PFSK-1 (cell line): ENCODE measurements around the gene GAS1. TPM values are rescaled to one million over a fixed set of nuclear protein-coding genes. Genes with fewer than 3 reads are reported as not detected.

ENCODE experiments used
- FOXP2 ChIP-seq: optimal IDR thresholded peaks from 2 replicates; pipeline ENCODE3; 2011; ENCODE audit warnings: borderline replicate concordance, control low read depth, inconsistent platforms; ENCODE audit not compliant: insufficient read depth; ENCODE audit errors: extremely low read length, extremely low read depth
- POLR2AphosphoS5 ChIP-seq: IDR thresholded peaks from 2 replicates; pipeline ENCODE4 v1.6.1; 2012; ENCODE audit warnings: low read depth, mild to moderate bottlenecking, control low read depth, low read length, moderate library complexity
- SIN3A ChIP-seq: IDR thresholded peaks from 2 replicates; pipeline ENCODE4 v1.6.1; 2012; ENCODE audit warnings: mild to moderate bottlenecking, low read length, moderate library complexity, borderline replicate concordance; ENCODE audit not compliant: insufficient read depth
- TAF1 ChIP-seq: IDR thresholded peaks from 2 replicates; pipeline ENCODE4 v1.6.1; 2012; ENCODE audit warnings: low read length, control low read depth, borderline replicate concordance; ENCODE audit not compliant: insufficient read depth
- polyA plus RNA-seq: library from polyadenylated mRNA; unstranded; fragments of >200 nt; gene quantifications from one replicate; pipeline ENCODE4 v1.2.1, GENCODE V29; 2012; ENCODE audit warnings: low read depth, missing spikeins; ENCODE audit not compliant: insufficient read length
- TF ChIP-seq, protein P1 (sequence below), 2 experiments: IDR thresholded peaks; 2 replicates each; pipeline versions ENCODE4 v1.6.1 to v1.8.0; 2011 to 2012; ENCODE audit warnings: low read depth in 2 of 2, low read length in 2 of 2, control low read depth in 1 of 2, inconsistent platforms in 1 of 2, mild to moderate bottlenecking in 1 of 2, moderate library complexity in 1 of 2; ENCODE audit not compliant: insufficient read depth in 1 of 2

Gene GAS1, protein sequence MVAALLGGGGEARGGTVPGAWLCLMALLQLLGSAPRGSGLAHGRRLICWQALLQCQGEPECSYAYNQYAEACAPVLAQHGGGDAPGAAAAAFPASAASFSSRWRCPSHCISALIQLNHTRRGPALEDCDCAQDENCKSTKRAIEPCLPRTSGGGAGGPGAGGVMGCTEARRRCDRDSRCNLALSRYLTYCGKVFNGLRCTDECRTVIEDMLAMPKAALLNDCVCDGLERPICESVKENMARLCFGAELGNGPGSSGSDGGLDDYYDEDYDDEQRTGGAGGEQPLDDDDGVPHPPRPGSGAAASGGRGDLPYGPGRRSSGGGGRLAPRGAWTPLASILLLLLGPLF
- 39.4 TPM for polyA plus RNA-seq

DNA sequence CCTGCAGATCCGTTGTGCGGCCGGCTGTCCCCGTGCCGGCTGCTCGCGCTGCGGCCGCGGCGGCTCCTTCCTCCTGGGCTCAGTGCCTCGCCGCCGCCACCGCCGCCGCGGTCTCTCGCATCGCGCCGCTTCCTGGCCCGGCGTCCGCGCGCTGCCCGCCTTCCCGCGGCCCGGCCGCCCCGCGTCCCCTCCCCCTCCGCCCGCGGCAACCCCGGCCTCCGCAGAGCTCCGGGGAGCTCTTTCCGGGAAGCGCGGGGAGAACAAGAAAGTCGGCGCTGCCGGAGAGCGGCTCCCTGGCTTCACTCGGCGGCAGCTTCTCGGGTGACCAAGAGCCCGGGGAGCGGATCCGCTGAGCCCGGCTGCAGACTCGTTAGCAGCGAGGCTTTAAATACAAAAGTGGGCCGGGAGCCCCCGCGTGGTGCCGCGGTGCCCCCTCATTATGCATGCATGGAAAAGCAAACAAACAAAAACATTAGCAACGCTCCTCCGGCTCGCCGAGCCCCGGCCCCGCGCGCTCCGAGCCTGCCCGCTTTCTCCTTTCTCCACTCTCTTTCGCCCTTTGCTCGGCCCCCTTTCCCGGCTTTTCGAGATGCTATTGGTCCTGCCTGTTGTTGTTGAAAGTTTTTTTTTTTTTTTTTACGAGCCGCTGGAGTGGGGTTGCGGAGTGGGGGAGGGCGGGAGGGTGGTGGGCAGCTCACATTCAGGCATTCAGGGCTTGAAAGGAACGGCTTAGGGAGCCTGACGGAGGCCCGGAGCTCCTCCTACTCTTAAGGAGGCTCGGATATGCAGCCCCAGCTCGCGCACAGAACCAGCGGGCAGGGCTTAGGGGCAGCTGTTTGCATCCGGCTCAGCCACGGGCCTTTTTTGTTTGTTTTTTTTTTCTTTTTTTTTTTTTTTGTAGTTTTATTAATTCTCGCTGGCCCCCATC is at the start of gene GAS1:
GAS1 (minus strand) TSS at position 361 of the 928 bp plus-strand sequence. CDS start 727 bp downstream, outside the sequence.
- peak; percentile 80 for TF ChIP-seq POLR2AphosphoS5
- TF ChIP-seq FOXP2 = no peak

GRCh38 chr9:86994231-86994630 is 46.9 kb upstream of the GAS1 start:
- TF ChIP-seq POLR2AphosphoS5 (no peak), SIN3A (no peak), FOXP2 (no peak), TAF1 (no peak)
- TF ChIP-seq, protein P1, sequence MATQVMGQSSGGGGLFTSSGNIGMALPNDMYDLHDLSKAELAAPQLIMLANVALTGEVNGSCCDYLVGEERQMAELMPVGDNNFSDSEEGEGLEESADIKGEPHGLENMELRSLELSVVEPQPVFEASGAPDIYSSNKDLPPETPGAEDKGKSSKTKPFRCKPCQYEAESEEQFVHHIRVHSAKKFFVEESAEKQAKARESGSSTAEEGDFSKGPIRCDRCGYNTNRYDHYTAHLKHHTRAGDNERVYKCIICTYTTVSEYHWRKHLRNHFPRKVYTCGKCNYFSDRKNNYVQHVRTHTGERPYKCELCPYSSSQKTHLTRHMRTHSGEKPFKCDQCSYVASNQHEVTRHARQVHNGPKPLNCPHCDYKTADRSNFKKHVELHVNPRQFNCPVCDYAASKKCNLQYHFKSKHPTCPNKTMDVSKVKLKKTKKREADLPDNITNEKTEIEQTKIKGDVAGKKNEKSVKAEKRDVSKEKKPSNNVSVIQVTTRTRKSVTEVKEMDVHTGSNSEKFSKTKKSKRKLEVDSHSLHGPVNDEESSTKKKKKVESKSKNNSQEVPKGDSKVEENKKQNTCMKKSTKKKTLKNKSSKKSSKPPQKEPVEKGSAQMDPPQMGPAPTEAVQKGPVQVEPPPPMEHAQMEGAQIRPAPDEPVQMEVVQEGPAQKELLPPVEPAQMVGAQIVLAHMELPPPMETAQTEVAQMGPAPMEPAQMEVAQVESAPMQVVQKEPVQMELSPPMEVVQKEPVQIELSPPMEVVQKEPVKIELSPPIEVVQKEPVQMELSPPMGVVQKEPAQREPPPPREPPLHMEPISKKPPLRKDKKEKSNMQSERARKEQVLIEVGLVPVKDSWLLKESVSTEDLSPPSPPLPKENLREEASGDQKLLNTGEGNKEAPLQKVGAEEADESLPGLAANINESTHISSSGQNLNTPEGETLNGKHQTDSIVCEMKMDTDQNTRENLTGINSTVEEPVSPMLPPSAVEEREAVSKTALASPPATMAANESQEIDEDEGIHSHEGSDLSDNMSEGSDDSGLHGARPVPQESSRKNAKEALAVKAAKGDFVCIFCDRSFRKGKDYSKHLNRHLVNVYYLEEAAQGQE (IDR thresholded peaks at IDR 0.05; ENCODE audit: insufficient read depth in 1 of 2, low read depth in 2 of 2, low read length in 2 of 2) = no peak

DNA sequence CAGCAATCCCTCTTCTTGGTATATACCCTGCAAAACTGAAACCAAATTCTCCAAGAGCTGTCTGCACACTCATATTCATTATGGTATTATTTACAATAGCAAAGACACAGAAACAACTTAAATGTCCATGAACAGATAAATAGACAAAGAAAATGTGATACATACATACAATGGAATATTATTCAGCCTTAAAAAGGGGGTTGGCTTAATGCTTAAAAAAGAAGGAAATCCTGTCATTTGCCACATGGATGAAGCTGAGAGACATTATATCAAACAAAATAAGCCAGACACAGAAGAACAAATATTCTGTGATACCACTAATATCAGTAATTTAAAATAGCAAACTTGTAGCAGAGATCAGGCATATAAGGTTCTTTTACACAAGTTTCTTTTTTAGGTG is 46.5 kb upstream of the GAS1 start:
- TF ChIP-seq POLR2AphosphoS5 (no peak), FOXP2 (no peak)
- TF ChIP-seq, protein P1 (IDR thresholded peaks at IDR 0.05; ENCODE audit: insufficient read depth in 1 of 2, low read depth in 2 of 2, low read length in 2 of 2) = no peak

GRCh38 chr9:86991077-86991476 is 43.8 kb upstream of the GAS1 start:
- TF ChIP-seq, protein P1 (IDR thresholded peaks at IDR 0.05; ENCODE audit: insufficient read depth in 1 of 2, low read depth in 2 of 2, low read length in 2 of 2) = no peak
- no peak for TF ChIP-seq TAF1
- no peak for TF ChIP-seq POLR2AphosphoS5

- TF ChIP-seq TAF1 = no peak
- no peak for TF ChIP-seq SIN3A
- TF ChIP-seq, protein P1 (IDR thresholded peaks at IDR 0.05; ENCODE audit: insufficient read depth in 1 of 2, low read depth in 2 of 2, low read length in 2 of 2) = no peak
- no peak for TF ChIP-seq POLR2AphosphoS5
- TF ChIP-seq FOXP2 = no peak
Measured at GRCh38 chr9:86990290-86990689, 43.0 kb upstream of the GAS1 start.
